ENCODE results near the gene CSPG4.
"Not testable (repeated sequence)": the region's sequence is repeated elsewhere in the genome, so short reads cannot be mapped to it uniquely, and the experiment has no call there.

DNA sequence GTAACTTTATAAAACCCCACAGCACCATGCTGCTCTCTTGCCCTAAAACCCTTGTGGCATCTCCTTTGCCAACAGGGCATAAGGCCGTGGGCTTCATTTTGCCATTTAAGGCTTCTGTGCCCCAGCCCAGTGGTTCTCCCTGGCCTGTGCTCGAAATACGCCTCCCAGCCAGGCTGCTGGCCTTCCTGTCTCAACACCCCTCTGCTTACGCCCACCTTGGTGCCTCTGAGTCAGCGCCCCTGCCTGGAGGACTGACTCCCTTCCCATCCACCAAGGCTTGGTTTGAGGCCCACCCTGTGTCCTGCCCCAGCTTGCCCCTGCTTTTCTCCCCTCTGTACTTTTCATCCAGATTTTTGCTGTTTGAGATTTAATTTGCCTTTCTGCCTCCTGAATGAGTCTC lies 1.8 kb downstream of the CSPG4 start:
- not testable (repeated sequence) for TF ChIP-seq CTCF (IDR thresholded peaks at IDR 0.05; ENCODE audit: extremely low read depth in 1 of 2, insufficient read depth in 1 of 2, low read depth in 1 of 2, low read length in 2 of 2); JUN (IDR thresholded peaks at IDR 0.05; ENCODE audit: borderline replicate concordance, insufficient read depth, insufficient read length, low read depth); EZH2 (IDR thresholded peaks at IDR 0.05; ENCODE audit: borderline replicate concordance, low read depth, low read length, severe bottlenecking); POLR2A (IDR thresholded peaks at IDR 0.05; ENCODE audit: low read depth, low read length)
